Activated CD8-positive, alpha-beta memory T cell treated with anti-CD3 and anti-CD28 coated beads for 48 hours (primary cell): ENCODE results near the gene HLF.

ENCODE experiments used
- DNase-seq, 3 experiments: peaks; one replicate each; pipeline ENCODE4 v3.0.0-alpha.2; 2020; ENCODE audit warnings: low read depth in 2 of 3, low spot score in 2 of 3

The HLF gene

DNA sequence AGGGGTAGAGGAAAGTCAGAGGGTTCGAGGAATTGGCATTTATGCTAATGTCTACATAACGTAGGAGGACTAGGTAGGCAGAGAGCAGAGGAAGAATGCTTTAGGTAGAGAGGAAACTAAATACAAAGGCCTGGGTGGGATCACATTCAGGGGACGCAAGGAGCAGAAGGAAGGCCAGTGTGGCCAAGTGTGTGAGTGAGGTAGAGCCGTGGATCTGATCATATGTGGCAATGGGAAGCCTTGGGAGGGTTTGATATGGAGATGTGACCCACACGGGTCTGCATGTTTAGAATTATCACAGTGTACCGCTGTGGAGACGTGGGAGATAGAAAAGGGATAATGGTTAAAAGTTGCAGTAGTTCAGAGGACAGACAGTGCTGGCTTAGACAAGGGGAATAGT lies 43.1 kb downstream of the HLF start:
- no peak for DNase-seq

DNA sequence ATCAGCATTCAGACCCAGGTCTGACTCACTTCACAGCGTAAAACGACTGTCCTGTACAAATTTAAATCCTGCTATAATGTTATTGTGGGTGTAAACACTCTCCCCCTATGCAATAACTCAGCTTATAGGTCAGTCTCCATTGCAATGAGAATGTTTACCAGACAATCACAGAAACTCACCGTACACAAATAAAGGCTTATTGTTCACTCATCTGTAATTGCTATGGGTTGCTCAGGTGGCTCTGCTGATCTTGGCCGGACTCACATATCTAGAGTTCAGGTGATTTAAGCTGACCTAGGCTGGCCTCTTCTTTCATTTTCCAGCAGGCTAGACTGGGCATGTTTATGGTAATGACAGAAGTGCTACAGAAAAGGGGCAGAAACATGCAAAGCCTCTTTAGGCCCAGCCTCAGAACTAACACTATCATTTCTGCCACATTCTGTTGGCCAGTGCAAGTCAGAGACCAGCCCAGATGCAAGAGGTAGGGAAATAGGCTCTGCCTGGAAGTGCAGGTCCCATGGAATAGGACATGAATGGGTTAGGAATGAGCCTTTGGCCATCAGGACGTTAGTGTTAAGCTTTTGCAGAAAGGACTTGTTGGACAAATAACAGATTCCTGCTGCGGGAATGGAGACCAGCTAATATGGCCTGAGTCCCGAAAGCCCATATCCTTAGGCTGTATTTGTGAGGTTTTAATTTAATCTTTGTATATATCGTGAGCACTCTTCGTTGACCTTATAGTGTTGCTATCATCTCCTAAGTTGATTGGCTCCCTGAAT lies 44.0 kb downstream of the HLF start:
- DNase-seq = no peak

DNA sequence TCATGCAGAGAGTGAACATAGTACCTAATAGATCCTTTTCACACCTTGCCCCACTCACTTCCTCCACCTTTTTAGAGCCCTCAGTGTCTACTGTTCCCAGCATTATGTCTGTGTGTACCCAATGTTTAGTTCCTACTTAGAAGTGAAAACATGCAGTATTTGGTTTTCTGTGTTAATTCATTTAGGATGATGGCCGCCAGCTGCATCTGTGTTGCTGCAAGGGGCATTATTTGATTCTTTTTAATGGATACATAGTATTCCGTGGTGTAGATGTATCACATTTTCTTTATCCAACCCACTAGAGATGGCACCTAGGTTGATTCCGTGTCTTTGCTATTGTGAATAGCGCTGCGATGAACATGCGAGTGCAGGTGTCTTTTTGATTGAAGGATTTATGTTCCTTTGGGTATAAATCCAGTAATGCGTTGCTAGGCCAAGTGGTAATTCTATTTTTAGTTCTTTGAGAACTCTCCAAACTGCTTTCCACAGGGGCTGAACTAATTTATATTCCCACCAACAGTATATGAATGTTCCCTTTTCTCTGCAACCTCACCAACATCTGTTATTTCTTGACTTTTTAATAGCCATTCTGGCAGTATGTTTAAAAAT lies 47.1 kb downstream of the HLF start:
- DNase-seq = no peak

DNA sequence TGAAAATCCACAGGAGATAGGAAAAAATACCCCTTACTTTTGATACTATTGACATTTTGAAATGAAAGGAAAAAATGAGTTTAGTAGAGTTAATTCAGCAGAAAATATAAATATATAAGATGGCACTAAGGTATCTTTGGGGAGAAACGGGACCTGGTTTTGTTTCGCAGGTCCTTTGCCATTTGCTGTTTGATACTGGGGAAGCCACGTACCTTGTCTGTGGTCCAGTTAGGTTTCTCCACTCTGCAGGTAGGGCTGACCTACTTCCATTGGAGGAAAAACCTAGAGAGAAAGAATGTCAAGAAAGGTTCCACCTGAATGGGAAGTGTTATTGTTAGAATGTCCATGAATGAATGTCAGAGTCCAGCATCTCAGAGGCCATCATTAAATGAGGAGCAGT lies 48.1 kb downstream of the HLF start:
- DNase-seq = no peak

DNA sequence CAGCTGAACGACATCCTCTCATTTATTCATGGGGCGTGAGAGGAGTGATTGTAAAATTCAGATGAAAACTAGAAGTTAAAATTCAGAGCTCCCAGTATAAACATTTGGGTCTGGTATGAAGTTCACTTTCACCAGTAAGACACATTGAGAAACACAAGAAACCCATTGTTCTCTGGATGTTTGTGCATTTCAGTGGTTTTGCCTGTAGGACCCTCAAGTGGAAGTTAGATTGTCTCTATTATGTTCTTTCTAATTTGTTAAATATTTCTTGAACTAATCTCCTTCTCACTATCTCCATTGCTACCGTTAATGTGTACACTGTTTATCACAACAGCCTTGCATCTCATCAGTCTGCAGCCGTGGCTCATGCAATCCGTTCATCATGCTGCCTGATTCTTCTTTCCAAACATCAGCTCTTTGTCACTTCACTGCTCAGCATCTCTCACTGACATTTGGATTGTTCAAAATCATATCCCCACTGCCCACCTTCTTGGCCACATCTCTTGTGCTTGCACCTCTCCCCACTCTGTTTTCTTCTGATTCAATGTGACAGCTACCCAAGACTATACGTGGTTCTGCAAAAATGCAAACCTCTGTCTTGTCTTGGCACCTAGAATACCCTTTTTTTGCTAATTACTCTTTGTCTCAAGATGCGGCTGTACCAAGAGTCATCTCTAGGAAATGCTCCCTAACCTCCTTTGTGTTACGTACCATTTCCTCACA lies 49.5 kb downstream of the HLF start:
- no peak for DNase-seq

DNA sequence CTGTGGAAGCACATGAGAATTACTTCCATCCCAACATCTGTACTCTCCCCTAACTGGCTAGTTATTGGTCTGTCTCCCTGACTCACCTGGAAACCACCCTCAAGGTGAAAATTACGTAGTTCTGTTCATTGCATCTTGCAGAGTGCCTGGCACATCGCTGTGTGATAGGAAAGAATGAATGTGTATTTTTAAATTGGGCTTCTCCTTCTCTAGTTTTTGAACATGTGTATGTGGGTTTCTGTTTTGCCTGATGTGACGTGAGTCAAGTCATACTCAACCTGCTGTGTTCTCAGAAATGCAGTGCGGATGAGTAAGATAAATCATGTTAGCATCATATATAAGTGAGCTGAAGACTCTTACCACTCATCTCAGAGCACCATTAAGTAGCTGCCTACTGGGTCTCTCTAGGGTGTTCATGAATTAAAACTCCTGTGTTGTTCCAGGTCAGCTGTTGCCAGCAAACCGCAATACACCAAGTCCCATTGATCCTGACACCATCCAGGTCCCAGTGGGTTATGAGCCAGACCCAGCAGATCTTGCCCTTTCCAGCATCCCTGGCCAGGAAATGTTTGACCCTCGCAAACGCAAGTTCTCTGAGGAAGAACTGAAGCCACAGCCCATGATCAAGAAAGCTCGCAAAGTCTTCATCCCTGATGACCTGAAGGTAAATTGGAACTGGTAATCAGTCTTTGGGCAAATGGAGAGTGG lies 50.2 kb downstream of the HLF start:
- DNase-seq = no peak

DNA sequence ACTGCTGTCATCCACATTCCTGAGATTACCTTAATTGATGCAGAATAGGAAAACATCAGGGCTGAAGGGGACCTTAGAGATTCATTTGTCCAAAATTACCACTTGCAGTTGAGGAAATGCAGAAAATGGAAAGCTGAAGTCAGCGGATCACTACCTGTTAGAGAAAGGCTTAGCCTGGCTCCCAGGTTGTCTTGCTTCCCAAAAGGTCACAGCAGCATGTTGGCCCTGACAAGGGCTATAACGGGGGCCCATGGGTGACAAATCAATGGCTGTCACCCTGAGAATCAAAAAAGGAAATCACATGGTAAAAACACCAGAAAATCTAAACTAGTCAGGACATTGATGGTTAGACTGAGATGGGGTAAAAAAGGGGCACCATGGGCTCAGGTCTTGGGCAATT lies 51.7 kb downstream of the HLF start:
- no peak for DNase-seq

DNA sequence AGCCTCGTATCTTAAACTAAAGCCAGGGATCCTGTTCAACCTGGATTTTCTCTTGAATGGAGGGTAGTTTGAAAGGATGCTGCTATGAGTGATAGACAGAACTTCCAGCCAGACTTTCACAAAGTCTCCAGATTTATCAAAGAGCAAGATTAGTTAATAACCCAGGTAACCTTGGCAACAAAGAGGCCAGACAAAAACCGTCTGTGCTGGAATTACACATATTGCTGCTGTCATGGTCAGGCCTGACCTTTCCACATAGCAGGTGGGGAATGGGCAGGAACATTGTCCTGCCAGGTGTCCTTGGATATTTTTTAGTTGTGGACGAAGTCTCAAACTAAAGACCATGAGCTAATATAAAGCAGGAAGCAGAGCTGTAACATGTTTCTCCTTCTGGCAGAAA lies 52.5 kb downstream of the HLF start:
- no peak for DNase-seq

DNA sequence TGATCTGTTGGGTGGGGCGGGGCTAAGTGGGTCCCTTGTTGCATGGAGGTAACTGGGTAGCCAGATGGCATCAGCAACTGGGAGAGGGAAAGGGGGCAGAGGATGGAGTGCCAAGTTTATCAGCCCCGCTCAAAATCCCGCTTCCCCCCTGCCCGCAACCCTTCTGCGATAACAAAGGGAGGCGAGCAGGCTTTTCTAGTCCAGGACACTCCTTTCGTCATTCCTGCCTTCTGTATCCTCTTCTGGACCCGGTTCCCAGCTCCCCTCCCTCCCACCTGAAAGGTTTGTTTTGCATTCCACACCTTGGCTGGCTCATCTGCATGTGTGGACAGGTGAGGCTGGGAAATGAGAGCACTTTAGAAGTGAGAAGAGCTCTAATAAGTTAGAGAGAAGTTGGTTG lies 53.3 kb downstream of the HLF start:
- no peak for DNase-seq

DNA sequence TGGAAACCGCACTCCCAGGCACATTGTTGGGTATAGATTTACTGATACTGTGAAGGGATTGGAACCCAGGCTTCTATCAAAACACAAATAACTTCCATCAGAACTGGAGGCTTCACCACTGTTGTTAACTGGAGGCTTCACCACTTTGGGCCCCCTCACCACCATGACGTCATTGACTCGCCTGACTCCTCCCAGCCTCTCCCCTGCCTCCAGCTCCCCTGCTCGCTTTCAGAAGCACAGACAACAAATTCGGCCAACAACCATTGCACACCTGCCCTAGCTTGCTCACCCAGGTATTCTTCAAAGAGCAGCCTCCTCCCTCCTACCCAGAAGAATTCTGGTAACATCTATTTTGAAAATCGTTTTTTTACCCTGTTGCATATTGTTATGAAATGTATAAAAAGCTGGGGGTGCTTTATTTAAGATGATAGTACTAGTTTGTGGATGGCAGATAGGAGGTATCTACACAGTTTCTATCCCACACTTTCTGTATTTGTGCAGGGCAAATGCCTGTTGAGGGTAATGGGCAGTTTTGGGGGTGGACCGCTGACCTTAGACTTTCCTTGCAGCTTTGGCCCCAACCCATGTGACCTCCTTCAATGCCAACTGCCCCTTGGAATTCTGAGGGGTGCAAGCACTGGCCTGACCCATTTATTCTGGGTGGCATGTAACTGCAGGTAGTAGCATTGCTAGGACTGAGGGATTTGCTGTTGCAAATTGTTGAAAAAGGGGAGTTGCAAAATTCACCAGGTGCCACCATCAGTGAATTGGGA lies 54.1 kb downstream of the HLF start:
- no peak for DNase-seq

DNA sequence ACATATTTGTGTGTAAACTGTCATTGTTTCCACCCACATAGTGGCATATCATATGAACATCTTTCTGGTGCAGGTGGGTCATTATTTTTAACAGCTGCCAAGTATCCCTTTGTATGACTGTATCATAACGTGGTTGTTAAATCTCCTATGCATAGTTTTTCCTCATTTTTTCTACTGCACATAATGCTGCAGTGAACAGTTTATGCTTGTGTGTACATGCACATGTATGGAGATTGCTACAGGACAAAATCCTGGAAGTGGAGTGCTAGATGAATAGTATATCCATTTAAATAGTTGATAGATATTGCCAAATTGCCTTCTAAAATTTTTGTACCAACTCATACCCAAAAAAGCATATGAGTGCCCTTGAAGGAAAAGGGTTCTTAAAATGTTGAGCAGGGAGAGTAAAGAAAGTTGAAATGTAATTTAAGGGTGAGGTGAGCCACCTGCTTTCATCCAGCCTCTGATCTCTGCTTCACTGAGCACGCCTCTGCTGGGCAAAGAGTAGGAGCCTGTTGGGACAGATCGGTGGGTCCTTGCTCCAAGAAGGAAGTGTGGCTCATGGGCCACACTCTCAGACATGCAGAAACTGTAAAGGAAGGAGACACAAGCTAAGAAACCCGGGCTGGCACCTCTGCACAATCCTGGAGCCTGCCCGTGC lies 55.3 kb downstream of the HLF start:
- DNase-seq = no peak

DNA sequence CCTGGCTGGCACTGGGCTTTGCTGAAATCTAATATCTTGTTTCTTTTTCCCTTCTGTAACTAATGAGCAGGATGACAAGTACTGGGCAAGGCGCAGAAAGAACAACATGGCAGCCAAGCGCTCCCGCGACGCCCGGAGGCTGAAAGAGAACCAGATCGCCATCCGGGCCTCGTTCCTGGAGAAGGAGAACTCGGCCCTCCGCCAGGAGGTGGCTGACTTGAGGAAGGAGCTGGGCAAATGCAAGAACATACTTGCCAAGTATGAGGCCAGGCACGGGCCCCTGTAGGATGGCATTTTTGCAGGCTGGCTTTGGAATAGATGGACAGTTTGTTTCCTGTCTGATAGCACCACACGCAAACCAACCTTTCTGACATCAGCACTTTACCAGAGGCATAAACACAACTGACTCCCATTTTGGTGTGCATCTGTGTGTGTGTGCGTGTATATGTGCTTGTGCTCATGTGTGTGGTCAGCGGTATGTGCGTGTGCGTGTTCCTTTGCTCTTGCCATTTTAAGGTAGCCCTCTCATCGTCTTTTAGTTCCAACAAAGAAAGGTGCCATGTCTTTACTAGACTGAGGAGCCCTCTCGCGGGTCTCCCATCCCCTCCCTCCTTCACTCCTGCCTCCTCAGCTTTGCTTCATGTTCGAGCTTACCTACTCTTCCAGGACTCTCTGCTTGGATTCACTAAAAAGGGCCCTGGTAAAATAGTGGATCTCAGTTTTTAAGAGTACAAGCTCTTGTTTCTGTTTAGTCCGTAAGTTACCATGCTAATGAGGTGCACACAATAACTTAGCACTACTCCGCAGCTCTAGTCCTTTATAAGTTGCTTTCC lies 56.0 kb downstream of the HLF start:
- no peak for DNase-seq

DNA sequence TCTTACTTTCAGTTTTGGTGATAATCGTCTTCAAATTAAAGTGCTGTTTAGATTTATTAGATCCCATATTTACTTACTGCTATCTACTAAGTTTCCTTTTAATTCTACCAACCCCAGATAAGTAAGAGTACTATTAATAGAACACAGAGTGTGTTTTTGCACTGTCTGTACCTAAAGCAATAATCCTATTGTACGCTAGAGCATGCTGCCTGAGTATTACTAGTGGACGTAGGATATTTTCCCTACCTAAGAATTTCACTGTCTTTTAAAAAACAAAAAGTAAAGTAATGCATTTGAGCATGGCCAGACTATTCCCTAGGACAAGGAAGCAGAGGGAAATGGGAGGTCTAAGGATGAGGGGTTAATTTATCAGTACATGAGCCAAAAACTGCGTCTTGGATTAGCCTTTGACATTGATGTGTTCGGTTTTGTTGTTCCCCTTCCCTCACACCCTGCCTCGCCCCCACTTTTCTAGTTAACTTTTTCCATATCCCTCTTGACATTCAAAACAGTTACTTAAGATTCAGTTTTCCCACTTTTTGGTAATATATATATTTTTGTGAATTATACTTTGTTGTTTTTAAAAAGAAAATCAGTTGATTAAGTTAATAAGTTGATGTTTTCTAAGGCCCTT lies 56.8 kb downstream of the HLF start:
- no peak for DNase-seq

DNA sequence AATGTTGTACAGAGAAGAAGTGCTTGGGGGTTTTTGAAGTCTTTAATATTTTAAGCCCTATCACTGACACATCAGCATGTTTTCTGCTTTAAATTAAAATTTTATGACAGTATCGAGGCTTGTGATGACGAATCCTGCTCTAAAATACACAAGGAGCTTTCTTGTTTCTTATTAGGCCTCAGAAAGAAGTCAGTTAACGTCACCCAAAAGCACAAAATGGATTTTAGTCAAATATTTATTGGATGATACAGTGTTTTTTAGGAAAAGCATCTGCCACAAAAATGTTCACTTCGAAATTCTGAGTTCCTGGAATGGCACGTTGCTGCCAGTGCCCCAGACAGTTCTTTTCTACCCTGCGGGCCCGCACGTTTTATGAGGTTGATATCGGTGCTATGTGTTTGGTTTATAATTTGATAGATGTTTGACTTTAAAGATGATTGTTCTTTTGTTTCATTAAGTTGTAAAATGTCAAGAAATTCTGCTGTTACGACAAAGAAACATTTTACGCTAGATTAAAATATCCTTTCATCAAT lies 57.8 kb downstream of the HLF start:
- DNase-seq = no peak

DNA sequence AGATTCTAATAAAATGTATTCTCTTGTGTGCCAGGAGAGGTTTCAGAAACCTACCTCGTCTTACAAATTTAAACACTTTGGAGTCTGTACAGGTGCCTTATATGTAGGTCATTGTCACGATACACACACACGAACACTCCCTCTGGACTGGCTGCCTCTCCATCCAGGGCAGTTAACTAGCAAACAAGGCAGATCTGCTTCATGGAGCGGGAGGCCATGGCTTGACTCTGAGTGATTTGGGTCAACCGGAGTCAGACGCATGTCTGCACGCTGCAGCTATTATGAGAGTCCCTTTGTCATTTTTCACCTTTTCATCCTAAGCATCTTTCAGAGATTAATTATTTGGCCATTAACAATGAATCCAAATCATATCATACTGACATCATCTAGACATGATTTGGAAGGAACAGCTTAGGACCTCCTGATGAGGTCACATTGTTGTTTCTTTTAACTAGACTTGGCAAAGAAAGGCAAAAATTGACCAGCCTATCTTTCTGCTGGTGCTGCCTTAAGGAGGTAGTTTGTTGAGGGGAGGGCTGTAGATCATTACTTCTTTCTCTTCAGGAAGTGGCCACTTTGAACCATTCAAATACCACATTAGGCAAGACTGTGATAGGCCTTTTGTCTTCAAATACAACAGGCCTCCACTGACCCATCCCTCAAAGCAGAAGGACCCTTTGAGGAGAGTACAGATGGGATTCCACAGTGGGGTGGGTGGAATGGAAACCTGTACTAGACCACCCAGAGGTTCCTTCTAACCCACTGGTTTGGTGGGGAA lies 58.9 kb downstream of the HLF start:
- no peak for DNase-seq

DNA sequence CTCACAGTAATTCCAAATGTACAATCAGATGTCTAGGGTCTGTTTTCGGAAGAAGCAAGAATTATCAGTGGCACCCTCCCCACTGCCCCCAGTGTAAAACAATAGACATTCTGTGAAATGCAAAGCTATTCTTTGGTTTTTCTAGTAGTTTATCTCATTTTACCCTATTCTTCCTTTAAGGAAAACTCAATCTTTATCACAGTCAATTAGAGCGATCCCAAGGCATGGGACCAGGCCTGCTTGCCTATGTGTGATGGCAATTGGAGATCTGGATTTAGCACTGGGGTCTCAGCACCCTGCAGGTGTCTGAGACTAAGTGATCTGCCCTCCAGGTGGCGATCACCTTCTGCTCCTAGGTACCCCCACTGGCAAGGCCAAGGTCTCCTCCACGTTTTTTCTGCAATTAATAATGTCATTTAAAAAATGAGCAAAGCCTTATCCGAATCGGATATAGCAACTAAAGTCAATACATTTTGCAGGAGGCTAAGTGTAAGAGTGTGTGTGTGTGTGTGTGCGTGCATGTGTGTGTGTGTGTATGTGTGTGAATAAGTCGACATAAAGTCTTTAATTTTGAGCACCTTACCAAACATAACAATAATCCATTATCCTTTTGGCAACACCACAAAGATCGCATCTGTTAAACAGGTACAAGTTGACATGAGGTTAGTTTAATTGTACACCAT lies 59.7 kb downstream of the HLF start:
- no peak for DNase-seq

DNA sequence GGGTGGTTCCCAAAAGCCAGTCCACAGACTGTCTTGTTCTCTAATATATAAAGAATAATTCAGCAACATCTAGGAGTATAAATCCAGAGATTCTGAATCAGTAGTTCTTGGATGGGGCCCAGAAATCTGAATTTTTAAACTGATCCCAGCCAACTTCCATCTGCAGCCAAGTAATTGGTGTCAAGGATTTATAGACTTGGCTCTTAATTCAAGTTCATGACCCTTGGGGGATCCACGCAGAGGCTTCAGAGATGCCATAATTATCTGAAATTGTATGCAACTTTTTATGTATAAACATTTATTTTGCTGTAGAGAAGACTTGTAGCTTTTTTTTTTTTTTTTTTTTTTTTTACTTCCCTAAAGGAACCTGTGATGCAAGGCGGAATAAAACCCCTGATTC lies 60.6 kb downstream of the HLF start:
- no peak for DNase-seq

DNA sequence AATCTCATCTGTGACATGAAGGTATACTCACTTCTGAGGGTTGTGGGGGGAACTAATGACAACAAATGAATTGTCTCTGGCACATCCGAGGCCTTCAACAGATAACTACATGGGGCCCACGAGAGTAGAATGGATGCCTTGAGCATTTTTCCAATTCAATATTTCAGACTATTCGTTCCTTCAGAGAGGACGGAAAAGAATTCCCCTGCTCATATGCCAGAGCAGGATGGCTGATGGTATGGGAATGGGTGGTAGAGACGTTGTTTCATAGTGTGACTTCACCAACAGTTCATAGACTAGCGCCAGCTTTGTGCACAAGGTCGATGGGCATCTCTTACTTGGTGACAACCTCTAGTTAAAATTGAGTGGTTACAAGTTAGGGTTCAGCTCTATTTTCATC lies 61.3 kb downstream of the HLF start:
- no peak for DNase-seq
